Endothelial cell of umbilical vein (primary cell): Measurements from ENCODE around the gene DGAT2.

Source experiments
- CTCF ChIP-seq, 2 donors: IDR thresholded peaks; 1 replicate in 1 of 2; 2 replicates in 1 of 2; pipeline ENCODE4 v1.5.1; 2011; ENCODE audit warnings: low read length in 2 of 2, mild to moderate bottlenecking in 2 of 2, moderate library complexity in 2 of 2, control low read depth in 1 of 2, inconsistent platforms in 1 of 2, low read depth in 1 of 2; ENCODE audit not compliant: insufficient read depth in 1 of 2; ENCODE audit errors: extremely low read depth in 1 of 2
- EZH2 ChIP-seq: IDR thresholded peaks from 2 replicates; pipeline ENCODE4 v1.6.1; 2012; ENCODE audit warnings: borderline replicate concordance, low read depth, mild to moderate bottlenecking, moderate library complexity, low read length, inconsistent platforms; ENCODE audit not compliant: severe bottlenecking
- JUN ChIP-seq: IDR thresholded peaks from 2 replicates; pipeline ENCODE4 v1.6.1; 2011; ENCODE audit warnings: borderline replicate concordance, low read depth; ENCODE audit not compliant: insufficient read length, insufficient read depth
- MYC ChIP-seq: IDR thresholded peaks from one replicate; pipeline ENCODE4 v1.6.1; 2011; ENCODE audit warnings: mild to moderate bottlenecking, low read depth, low read length
- POLR2A ChIP-seq: IDR thresholded peaks from 2 replicates; pipeline ENCODE4 v1.6.1; 2012; ENCODE audit warnings: low read depth, mild to moderate bottlenecking, control low read depth, low read length
- TF ChIP-seq, protein P1 (sequence below): IDR thresholded peaks from 2 replicates; pipeline ENCODE4 v1.6.1; 2011; ENCODE audit not compliant: insufficient read depth, insufficient read length

- TF ChIP-seq CTCF (IDR thresholded peaks at IDR 0.05; ENCODE audit: extremely low read depth in 1 of 2, insufficient read depth in 1 of 2, low read depth in 1 of 2, low read length in 2 of 2) (no peak), POLR2A (no peak), JUN (no peak), EZH2 (no peak), MYC (no peak)
- TF ChIP-seq, protein P1, sequence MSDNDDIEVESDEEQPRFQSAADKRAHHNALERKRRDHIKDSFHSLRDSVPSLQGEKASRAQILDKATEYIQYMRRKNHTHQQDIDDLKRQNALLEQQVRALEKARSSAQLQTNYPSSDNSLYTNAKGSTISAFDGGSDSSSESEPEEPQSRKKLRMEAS, result no peak
These were observed 10.9 kb upstream of the DGAT2 start for GRCh38 chr11:75757651-75758050.
